Measurements from ENCODE around the gene FAHD1.

The FAHD1 gene

GRCh38 chr16:1791256-1791942, 35.6 kb upstream of the FAHD1 start:
- H3K9me3 Mint-ChIP-seq, result peaks cover under 1% of the 10 kb centered on the region
- H3K36me3 Mint-ChIP-seq (ENCODE audit: low read depth), result peaks cover 5% of the 10 kb centered on the region
- no peak overlapping the region for H3K4me3 Mint-ChIP-seq
- TF ChIP-seq, protein P1, sequence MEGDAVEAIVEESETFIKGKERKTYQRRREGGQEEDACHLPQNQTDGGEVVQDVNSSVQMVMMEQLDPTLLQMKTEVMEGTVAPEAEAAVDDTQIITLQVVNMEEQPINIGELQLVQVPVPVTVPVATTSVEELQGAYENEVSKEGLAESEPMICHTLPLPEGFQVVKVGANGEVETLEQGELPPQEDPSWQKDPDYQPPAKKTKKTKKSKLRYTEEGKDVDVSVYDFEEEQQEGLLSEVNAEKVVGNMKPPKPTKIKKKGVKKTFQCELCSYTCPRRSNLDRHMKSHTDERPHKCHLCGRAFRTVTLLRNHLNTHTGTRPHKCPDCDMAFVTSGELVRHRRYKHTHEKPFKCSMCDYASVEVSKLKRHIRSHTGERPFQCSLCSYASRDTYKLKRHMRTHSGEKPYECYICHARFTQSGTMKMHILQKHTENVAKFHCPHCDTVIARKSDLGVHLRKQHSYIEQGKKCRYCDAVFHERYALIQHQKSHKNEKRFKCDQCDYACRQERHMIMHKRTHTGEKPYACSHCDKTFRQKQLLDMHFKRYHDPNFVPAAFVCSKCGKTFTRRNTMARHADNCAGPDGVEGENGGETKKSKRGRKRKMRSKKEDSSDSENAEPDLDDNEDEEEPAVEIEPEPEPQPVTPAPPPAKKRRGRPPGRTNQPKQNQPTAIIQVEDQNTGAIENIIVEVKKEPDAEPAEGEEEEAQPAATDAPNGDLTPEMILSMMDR (IDR thresholded peaks at IDR 0.05), result no peak
- DNase-seq, result no peak
- H3K27ac Mint-ChIP-seq, result no peak overlapping the region
- no peaks in the 10 kb centered on the region for H3K27me3 Mint-ChIP-seq (ENCODE audit: low read depth, poor library complexity)
- no peaks in the 10 kb centered on the region for H3K4me1 Mint-ChIP-seq

GRCh38 chr16:1791943-1792812, 34.8 kb upstream of the FAHD1 start:
- no peak overlapping the region for H3K27ac Mint-ChIP-seq
- no peaks in the 10 kb centered on the region for H3K27me3 Mint-ChIP-seq (ENCODE audit: low read depth, poor library complexity)
- peaks cover 9% of the 10 kb centered on the region for H3K9me3 Mint-ChIP-seq
- H3K4me1 Mint-ChIP-seq, result no peaks in the 10 kb centered on the region
- DNase-seq, result no peak
- peaks cover 12% of the 10 kb centered on the region for H3K36me3 Mint-ChIP-seq (ENCODE audit: low read depth)
- H3K4me3 Mint-ChIP-seq, result no peak overlapping the region
- TF ChIP-seq, protein P1 (IDR thresholded peaks at IDR 0.05), result no peak

- Mint-ChIP-seq H3K4me1 (no peaks in the 10 kb centered on the region), H3K9me3 (peaks cover 17% of the 10 kb centered on the region), H3K4me3 (no peak overlapping the region), H3K27ac (no peak overlapping the region), H3K36me3 (ENCODE audit: low read depth) (peaks cover 21% of the 10 kb centered on the region), H3K27me3 (ENCODE audit: low read depth, poor library complexity) (no peaks in the 10 kb centered on the region)
- TF ChIP-seq, protein P1 (IDR thresholded peaks at IDR 0.05), result no peak
- DNase-seq, result no peak
Measured at GRCh38 chr16:1792836-1793577, 34.0 kb upstream of the FAHD1 start.

DNA sequence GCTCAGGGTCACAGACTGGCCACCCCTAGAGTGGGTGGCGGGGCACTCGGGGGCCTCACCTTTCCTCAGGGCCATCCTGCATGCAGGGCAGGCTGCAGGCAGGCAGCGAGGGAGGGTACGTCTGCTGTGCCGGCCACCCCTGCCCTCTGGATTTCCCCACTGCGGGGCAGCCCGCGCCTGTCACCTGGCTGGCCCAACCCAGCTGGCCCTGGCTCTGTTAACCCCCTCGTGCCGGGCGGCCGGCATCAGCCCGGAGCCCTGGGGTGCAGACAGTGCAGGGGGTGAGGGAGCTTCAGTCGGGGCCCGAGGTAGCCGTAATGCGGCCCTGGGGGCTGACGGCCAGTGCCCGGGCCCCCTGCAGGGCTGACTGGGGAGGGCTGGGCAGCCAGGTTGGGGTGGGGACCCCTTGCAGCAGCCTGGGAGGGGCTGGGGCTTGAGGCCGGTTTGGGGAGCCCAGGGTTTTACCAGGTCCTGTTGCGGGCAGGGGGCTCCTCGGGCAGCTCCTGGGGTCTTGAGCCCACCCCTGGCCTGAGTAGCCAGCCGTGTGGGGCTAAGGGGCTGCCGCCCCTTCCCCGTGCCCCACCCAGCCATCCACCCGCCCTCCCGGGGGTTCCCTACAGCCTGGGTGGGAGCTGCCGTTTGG, 33.3 kb upstream of the FAHD1 start, which contains the start of gene IGFALS:
TSS of gene IGFALS (minus strand) at position 128 of the 643 bp plus-strand sequence. CDS start at position 75, 53 bp downstream.
- H3K4me1 Mint-ChIP-seq, result no peaks in the 10 kb centered on the region
- no peak within 1 kb of the TSS for H3K27ac Mint-ChIP-seq
- TF ChIP-seq, protein P1 (IDR thresholded peaks at IDR 0.05), result no peak
- peaks cover 25% of the 10 kb centered on the region for H3K36me3 Mint-ChIP-seq (ENCODE audit: low read depth)
- no peak for DNase-seq
- no peak within 1 kb of the TSS for H3K4me3 Mint-ChIP-seq
- H3K27me3 Mint-ChIP-seq (ENCODE audit: low read depth, poor library complexity), result no peaks in the 10 kb centered on the region
- peaks cover 21% of the 10 kb centered on the region for H3K9me3 Mint-ChIP-seq

- peaks cover 32% of the 10 kb centered on the region for H3K36me3 Mint-ChIP-seq (ENCODE audit: low read depth)
- no peaks in the 10 kb centered on the region for H3K27me3 Mint-ChIP-seq (ENCODE audit: low read depth, poor library complexity)
- TF ChIP-seq, protein P1 (IDR thresholded peaks at IDR 0.05), result no peak
- no peak overlapping the region for H3K27ac Mint-ChIP-seq
- no peak overlapping the region for H3K4me3 Mint-ChIP-seq
- DNase-seq, result no peak
- no peaks in the 10 kb centered on the region for H3K4me1 Mint-ChIP-seq
- peaks cover 28% of the 10 kb centered on the region for H3K9me3 Mint-ChIP-seq
Measured at GRCh38 chr16:1794221-1794871, 32.7 kb upstream of the FAHD1 start.

Measured in nephron progenitor cell (in vitro differentiated cells).